HG02938 (cell line): ENCODE data around the gene FBXO10.
"Not testable (repeated sequence)": the region's sequence is repeated elsewhere in the genome, so short reads cannot be mapped to it uniquely, and the experiment has no call there.

Source experiments
- ATAC-seq: cut with Tn5 transposase; IDR thresholded peaks from one replicate; pipeline ENCODE4 v1.9.1; 2021; ENCODE audit warnings: mild to moderate bottlenecking, moderate library complexity; ENCODE audit not compliant: unreplicated experiment

FBXO10 gene

GRCh38 chr9:37514415-37514814 lies 61.8 kb downstream of the FBXO10 start:
- not testable (repeated sequence) for ATAC-seq

- no peak for ATAC-seq
Measured at GRCh38 chr9:37512437-37512836, 63.7 kb downstream of the FBXO10 start.

- no peak for ATAC-seq
Measured at GRCh38 chr9:37511016-37512010, 64.9 kb downstream of the FBXO10 start.

- ATAC-seq, result not testable (repeated sequence)
Measured at GRCh38 chr9:37510053-37510452, 66.1 kb downstream of the FBXO10 start.

- ATAC-seq, result no peak
Measured at GRCh38 chr9:37509536-37509935, 66.6 kb downstream of the FBXO10 start.

GRCh38 chr9:37508834-37509206 lies 67.4 kb downstream of the FBXO10 start:
- ATAC-seq, result no peak

- no peak for ATAC-seq
Measured at GRCh38 chr9:37508135-37508833, 67.9 kb downstream of the FBXO10 start.

GRCh38 chr9:37507566-37508134 lies 68.5 kb downstream of the FBXO10 start:
- ATAC-seq, result no peak

GRCh38 chr9:37504605-37505004 lies 71.6 kb downstream of the FBXO10 start:
- no peak for ATAC-seq

GRCh38 chr9:37503736-37504135 lies 72.4 kb downstream of the FBXO10 start:
- ATAC-seq, result no peak

GRCh38 chr9:37501957-37502596 lies 74.1 kb downstream of the FBXO10 start:
- no peak for ATAC-seq

GRCh38 chr9:37499297-37499696 lies 76.9 kb downstream of the FBXO10 start:
- no peak for ATAC-seq

GRCh38 chr9:37498457-37498856 lies 77.7 kb downstream of the FBXO10 start:
- no peak for ATAC-seq

GRCh38 chr9:37497320-37497719 lies 78.9 kb downstream of the FBXO10 start:
- no peak for ATAC-seq

- ATAC-seq, result no peak
Measured at GRCh38 chr9:37496020-37496419, 80.2 kb downstream of the FBXO10 start.

- no peak for ATAC-seq
Measured at GRCh38 chr9:37495571-37495970, 80.6 kb downstream of the FBXO10 start.

GRCh38 chr9:37491939-37492338 lies 84.2 kb downstream of the FBXO10 start:
- ATAC-seq, result no peak

- no peak for ATAC-seq
Measured at GRCh38 chr9:37486616-37487548, 89.3 kb downstream of the FBXO10 start.

GRCh38 chr9:37486256-37486615 lies 89.9 kb downstream of the FBXO10 start:
- ATAC-seq, result no peak
